PC-3 (cell line): ENCODE results near the gene PKNOX2.

Experiments used
- CTCF ChIP-seq: fragments of 300-600 bp; sonication (generic); conservative IDR thresholded peaks from 2 replicates; pipeline ENCODE4 v1.5.1; 2017; ENCODE audit warnings: antibody characterized with exemption, low read depth, mild to moderate bottlenecking, low read length
- EZH2 ChIP-seq: fragments of 300-600 bp; sonication (generic); IDR thresholded peaks from one replicate; pipeline ENCODE4 v1.6.1; 2017; ENCODE audit warnings: antibody characterized with exemption, mild to moderate bottlenecking, low read length; ENCODE audit not compliant: unreplicated experiment

- TF ChIP-seq CTCF (no peak), EZH2 (no peak)
Observed at GRCh38 chr11:125262830-125263218, 98.3 kb downstream of the PKNOX2 start.
